OCI-LY3 (cell line): ENCODE results near the gene CFAP43.

Source experiments
- H2AFZ ChIP-seq: fragments of 200-600, 300-600 bp; shearing (Covaris generic); 2 replicates; pipeline ENCODE4 v1.6.0; 2014; ENCODE audit warnings: antibody characterized with exemption, low read depth, low read length
- H3K27ac ChIP-seq: fragments of 200-600, 300-600 bp; sonication (generic); 2 replicates; pipeline ENCODE4 v1.5.1; 2014; ENCODE audit warnings: mild to moderate bottlenecking, low read length, moderate library complexity, mixed read lengths
- H3K27me3 ChIP-seq: fragments of 200-600, 300-600 bp; sonication (generic); 2 replicates; pipeline ENCODE4 v1.6.1; 2014; ENCODE audit warnings: low read depth, low read length, mixed read lengths
- H3K36me3 ChIP-seq: fragments of 200-600, 300-600 bp; sonication (generic); replicated peaks from 2 replicates; pipeline ENCODE3; 2014; ENCODE audit warnings: low read depth, low read length, mixed read lengths
- H3K4me1 ChIP-seq: fragments of 300-600, 200-600 bp; sonication (generic); 2 replicates; pipeline ENCODE4 v1.6.1; 2014; ENCODE audit warnings: low read length, mixed read lengths
- H3K4me2 ChIP-seq: fragments of 200-600, 300-600 bp; sonication (generic); 2 replicates; pipeline ENCODE4 v1.6.1; 2014; ENCODE audit warnings: low read length, mixed read lengths
- H3K4me3 ChIP-seq: fragments of 300-600, 200-600 bp; sonication (generic); 2 replicates; pipeline ENCODE4 v1.5.1; 2014; ENCODE audit warnings: antibody characterized with exemption, mild to moderate bottlenecking, low read length, moderate library complexity
- H3K79me2 ChIP-seq: fragments of 300-600, 200-600 bp; shearing (Covaris generic); 2 replicates; pipeline ENCODE4 v1.6.1; 2014; ENCODE audit warnings: mild to moderate bottlenecking, low read length, mixed read lengths
- H3K9ac ChIP-seq: fragments of 300-600, 200-600 bp; shearing (Covaris generic); 2 replicates; pipeline ENCODE4 v1.6.0; 2014; ENCODE audit warnings: mild to moderate bottlenecking, low read length, moderate library complexity
- H3K9me3 ChIP-seq: fragments of 200-600, 300-600 bp; shearing (Covaris generic); 2 replicates; pipeline ENCODE4 v1.6.1; 2014; ENCODE audit warnings: low read length, mixed read lengths; ENCODE audit not compliant: insufficient read depth
- H4K20me1 ChIP-seq: fragments of 200-600, 300-600 bp; sonication (generic); 2 replicates; pipeline ENCODE4 v1.6.1; 2016; ENCODE audit warnings: low read length, mixed read lengths; ENCODE audit not compliant: insufficient read depth
- CTCF ChIP-seq: fragments of 200-600, 300-600 bp; sonication (generic); IDR thresholded peaks from 2 replicates; pipeline ENCODE4 v1.5.1; 2014; ENCODE audit warnings: antibody characterized with exemption, low read length, low read depth
- EZH2phosphoT487 ChIP-seq: fragments of 200-600 bp; shearing (Covaris generic); IDR thresholded peaks from 2 replicates; pipeline ENCODE4 v1.6.1; 2018; ENCODE audit warnings: antibody characterized with exemption, mixed run types, low read depth

CFAP43 gene

DNA sequence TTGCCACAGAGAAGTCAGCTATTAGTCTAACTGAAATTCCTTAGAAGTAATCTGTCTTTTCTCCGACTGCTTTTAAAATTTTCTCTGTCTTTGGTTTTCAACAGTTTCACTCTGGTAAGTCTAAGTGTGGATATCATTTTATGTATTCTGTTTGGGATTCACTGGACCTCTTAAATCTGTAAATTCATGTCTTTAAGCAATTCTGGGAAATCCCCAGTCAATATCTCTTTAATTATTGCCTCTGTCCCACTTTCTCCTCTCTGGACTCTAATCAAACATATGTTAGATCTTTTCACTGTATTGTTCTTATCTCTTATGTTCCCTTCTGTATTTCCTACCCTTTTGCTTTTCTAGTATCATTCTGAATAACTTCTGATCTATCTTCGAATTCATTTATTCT lies 29.9 kb downstream of the CFAP43 start:
- no peaks in the 10 kb centered on the region for H4K20me1 ChIP-seq
- H3K79me2 ChIP-seq, result no peaks in the 10 kb centered on the region
- H3K36me3 ChIP-seq, result no peaks in the 10 kb centered on the region
- no peaks in the 10 kb centered on the region for H3K27me3 ChIP-seq
- TF ChIP-seq CTCF (no peak), EZH2phosphoT487 (no peak)
- no peak overlapping the region for H3K9ac ChIP-seq
- no peaks in the 10 kb centered on the region for H3K4me1 ChIP-seq
- H2AFZ ChIP-seq, result no peak overlapping the region
- no peak overlapping the region for H3K27ac ChIP-seq
- no peaks in the 10 kb centered on the region for H3K9me3 ChIP-seq
- no peak overlapping the region for H3K4me3 ChIP-seq
- H3K4me2 ChIP-seq, result no peak overlapping the region

- H3K9ac ChIP-seq, result no peak overlapping the region
- no peak overlapping the region for H3K27ac ChIP-seq
- H2AFZ ChIP-seq, result no peak overlapping the region
- H3K79me2 ChIP-seq, result no peaks in the 10 kb centered on the region
- no peak for TF ChIP-seq EZH2phosphoT487
- no peak for TF ChIP-seq CTCF
- no peaks in the 10 kb centered on the region for H3K36me3 ChIP-seq
- no peaks in the 10 kb centered on the region for H3K4me1 ChIP-seq
- no peak overlapping the region for H3K4me2 ChIP-seq
- H4K20me1 ChIP-seq, result no peaks in the 10 kb centered on the region
- no peaks in the 10 kb centered on the region for H3K27me3 ChIP-seq
- no peaks in the 10 kb centered on the region for H3K9me3 ChIP-seq
- H3K4me3 ChIP-seq, result no peak overlapping the region
These were observed 30.5 kb downstream of the CFAP43 start for GRCh38 chr10:104201636-104202035.

- TF ChIP-seq EZH2phosphoT487 (no peak), CTCF (no peak)
- H3K79me2 ChIP-seq, result no peaks in the 10 kb centered on the region
- no peaks in the 10 kb centered on the region for H3K4me1 ChIP-seq
- H3K9ac ChIP-seq, result no peak overlapping the region
- H3K36me3 ChIP-seq, result no peaks in the 10 kb centered on the region
- H3K27me3 ChIP-seq, result no peaks in the 10 kb centered on the region
- no peaks in the 10 kb centered on the region for H3K9me3 ChIP-seq
- H3K27ac ChIP-seq, result no peak overlapping the region
- H4K20me1 ChIP-seq, result no peaks in the 10 kb centered on the region
- no peak overlapping the region for H3K4me2 ChIP-seq
- H2AFZ ChIP-seq, result no peak overlapping the region
- H3K4me3 ChIP-seq, result no peak overlapping the region
These were observed 32.6 kb downstream of the CFAP43 start for GRCh38 chr10:104199567-104199966.

DNA sequence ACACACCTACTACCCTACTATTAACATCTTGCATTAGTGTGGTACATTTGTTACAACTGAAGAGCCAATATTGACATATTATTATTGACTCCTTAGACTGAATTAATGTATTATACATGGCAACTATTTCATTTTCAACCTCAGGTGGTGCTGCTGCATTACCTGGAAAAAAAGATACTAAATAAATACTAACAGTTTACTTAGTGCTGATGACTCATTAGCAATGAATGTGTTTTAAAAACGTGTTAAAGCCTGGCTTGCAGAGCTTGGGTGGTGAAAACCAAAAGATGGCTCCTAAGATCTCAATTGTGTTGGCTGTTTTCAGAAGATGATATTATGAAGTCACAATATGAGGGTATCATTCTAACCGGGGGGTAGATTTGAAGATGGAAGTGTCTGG lies 34.8 kb downstream of the CFAP43 start:
- no peak overlapping the region for H3K4me3 ChIP-seq
- H3K27ac ChIP-seq, result no peak overlapping the region
- H3K4me1 ChIP-seq, result no peaks in the 10 kb centered on the region

More for the DNA sequence above, 34.8 kb downstream of the CFAP43 start:
- Histone ChIP-seq H3K36me3 (no peaks in the 10 kb centered on the region), H3K9ac (no peak overlapping the region), H4K20me1 (no peaks in the 10 kb centered on the region), H3K79me2 (no peaks in the 10 kb centered on the region), H3K27me3 (no peaks in the 10 kb centered on the region), H3K9me3 (no peaks in the 10 kb centered on the region), H2AFZ (no peak overlapping the region), H3K4me2 (no peak overlapping the region)
- no peak for TF ChIP-seq CTCF
- no peak for TF ChIP-seq EZH2phosphoT487
